ENCODE measurements around the gene CD8A.
"Not testable (repeated sequence)": the region's sequence is repeated elsewhere in the genome, so short reads cannot be mapped to it uniquely, and the experiment has no call there.

The CD8A gene

DNA sequence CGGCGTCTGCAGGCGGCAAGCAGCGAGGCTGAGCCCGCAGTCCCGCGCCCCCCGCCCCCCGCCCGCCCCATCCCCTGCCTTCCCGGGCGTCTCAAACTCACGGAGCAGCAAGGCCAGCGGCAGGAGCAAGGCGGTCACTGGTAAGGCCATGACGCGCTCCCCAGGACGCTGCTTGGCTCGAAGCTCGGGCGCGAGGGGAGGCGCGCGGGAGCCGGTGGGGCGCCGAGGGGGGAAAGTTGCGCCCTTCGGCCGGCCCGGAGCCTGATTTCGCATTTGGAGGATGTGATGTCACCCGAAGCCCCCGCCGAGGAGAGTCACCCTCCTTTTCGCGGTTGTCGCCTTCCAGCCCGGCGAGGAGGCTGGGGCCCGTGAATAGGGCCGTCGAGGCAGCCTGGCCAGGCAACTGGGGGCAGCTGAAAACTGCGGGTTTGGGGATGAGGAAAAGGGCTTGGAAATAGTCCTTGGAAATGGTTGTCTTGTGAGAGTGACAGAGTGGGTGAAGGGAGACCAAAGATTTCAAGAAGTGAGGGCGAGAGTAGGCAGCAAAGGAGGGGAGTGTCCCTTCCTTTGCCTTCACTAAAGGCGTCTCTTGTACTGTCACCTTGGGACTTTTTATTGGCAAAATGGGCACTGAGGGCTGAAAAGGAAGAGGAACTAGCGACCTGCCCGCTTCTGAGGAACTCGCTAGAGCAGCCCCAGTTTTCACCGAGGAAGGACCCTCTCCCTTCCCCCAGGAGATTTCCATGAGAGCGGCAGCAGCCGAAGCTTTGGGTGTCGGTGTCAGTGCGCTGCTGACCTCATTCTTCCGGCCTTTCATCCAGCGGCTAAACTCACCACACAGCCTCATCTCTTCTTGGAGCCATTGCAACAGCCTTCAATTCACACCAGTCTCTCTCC, at the start of gene CD8A:
TSS of gene CD8A (minus strand) at position 238 of the 897 bp plus-strand sequence. CDS start at position 150, 88 bp downstream.
- DNase-seq (ENCODE audit: low read depth) = no peak

DNA sequence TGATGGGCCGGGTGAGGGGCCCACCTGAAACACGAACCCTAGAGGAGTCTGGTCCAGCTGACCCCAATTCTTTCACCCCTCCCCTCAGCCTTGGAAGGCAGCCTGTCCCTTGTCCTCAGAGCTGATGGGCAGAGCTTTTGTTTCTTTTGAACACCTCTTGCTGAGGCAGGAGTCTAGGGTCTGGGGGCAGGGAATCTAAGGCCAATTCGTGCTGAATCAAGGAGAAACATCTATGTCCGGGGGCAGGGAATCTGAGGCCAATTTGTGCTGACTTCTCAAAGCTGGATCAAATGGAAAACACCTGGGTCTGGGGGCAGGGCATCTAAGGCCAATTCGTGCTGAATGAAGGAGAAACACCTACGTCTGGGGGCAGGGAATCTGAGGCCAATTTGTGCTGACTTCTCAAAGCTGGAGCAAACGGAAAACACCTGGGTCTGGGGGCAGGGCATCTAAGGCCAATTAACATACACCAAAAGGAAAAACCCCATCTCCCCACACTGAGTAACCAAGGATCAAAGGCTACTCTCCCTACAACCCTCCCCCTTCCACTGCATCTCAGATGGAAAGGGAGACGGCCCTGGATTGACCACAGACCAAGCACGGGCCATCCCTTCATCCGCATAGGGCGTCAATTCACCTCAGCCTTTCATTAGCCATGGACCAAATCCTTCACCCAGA, 49.3 kb upstream of the CD8A start:
- DNase-seq (ENCODE audit: low read depth) = not testable (repeated sequence)

DNA sequence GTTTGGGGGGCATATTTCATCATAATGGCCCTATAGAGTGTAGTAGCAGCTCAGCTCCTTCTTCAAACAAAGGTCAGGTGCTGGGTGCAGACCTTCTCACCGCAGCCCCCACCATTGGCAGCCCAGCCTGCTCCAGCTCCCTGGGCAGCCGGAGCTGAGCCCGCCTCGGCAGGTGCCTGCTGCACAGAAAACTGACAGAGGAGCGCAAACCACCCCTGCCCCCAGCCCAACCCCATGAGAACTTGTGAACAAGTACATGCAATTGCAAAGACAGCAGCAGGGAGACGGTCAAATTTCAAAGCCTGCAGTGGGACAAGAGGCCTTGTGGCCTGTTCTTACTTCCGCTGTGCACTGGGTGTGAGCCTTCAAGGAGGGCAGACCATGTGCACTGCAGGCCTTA, 48.7 kb upstream of the CD8A start:
- not testable (repeated sequence) for DNase-seq (ENCODE audit: low read depth)

DNA sequence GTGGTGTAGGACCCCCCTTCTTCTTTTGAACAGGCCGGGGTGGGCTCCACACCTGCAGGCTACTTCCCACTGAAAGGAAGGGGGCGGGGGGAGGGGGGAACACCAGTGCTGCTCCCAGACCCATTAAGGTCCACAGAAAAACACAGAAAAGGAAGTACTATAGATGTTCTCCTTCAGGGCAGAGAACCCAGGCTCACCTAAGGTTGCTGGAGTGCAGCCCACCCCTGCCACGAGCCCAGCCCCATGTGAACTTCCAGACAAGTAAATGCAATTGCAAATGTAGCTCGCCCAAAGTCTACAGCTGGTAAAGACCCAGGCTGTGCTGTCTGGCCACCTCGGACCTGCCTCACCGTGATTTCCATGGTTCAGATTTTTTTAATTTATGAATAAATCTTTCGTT, 47.0 kb upstream of the CD8A start:
- DNase-seq (ENCODE audit: low read depth) = not testable (repeated sequence)

DNA sequence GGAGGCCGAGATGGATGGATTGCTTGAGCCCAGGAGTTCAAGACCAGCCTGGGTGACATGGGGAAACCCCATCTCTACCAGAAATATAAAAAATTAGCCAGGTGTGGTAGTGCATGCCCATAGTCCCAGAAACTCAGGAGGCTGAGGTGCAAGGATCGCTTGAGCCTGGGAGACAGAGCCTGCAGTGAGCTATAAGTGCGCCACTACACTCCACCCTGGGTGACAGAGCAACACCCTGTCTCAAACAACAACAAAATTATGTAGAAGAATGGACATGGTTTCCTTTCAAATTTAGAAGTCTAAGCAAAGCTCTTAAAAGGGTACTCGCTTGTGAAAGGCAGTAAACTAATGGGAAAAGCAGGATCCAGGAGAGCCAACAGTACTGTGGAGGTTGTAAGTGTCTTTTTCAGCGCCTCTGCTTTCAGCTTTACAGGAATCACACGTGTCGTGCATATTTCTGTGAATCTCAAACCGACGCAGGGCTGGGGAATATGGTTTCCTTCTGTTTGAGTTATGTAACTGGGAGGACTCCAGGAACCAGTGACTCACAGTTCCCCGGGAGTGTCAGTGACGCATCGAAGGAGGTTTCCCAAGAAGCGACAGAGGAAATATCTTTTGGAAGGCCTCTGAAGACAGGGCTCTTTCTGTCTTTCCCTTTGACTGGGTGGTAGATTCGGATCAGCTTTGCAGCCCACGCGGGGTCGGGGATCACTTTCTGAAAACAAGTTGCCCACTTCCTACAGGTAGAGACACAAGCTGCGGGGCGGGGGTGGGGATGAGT, 46.4 kb upstream of the CD8A start:
- DNase-seq (ENCODE audit: low read depth) = peak; percentile 61

DNA sequence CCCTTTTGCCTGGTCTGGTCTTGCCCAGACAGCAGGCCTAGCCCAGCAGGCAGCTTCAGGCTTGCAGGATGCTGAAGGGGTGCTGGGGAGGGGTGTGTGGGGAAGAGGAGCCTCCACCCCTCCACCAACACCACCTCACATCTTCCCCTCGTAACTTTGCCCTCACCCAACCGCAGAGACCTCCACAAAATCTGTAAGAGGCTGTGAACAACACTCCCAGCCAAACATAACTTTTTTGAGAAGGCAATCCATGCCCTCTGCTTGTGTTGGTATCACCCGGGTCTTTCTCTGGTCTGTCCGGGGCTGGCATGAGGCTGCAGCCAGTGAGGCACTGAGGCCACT, 44.8 kb upstream of the CD8A start:
- not testable (repeated sequence) for DNase-seq (ENCODE audit: low read depth)

DNA sequence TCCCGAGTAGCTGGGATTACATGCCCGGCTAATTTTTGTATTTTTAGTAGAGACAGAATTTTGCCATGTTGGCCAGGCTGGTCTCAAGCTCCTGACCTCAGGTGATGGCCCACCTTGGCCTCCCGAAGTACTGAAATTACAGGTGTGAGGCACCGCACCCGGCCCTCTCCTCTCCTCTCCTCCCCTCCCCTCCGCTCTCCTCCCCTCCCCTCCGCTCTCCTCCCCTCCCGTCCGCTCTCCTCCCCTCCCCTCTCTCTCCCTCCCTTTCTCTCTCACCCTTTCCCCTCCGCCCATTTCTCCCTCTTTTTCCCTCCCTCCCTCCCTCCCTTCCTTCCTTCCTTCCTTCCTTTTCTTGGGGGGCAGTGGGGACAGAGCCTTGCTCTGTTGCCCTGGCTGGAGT, 42.6 kb upstream of the CD8A start:
- no peak for DNase-seq (ENCODE audit: low read depth)

GRCh38 chr2:86832334-86833096, 41.8 kb upstream of the CD8A start:
- no peak for DNase-seq (ENCODE audit: low read depth)

DNA sequence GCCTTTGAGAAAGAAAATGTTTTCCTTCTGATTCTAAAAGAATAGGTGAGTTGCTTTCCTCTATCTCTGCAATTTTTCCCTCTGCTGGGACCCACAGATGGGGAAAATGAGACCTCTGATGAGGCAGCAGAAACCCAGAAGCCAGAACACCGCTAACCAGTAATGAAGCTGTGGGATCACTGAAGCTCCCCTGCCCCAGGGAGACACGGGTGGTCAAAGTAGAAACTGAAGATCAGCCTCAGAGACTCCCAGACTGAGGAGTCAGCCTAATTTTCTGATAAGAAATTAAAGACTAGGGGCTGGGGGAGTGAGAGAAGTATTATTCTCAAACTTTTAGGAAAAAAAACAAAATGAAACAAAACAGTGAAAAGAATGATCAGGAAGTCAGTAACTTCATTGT, 40.8 kb upstream of the CD8A start:
- DNase-seq (ENCODE audit: low read depth) = no peak

- no peak for DNase-seq (ENCODE audit: low read depth)
These were observed 36.2 kb upstream of the CD8A start for GRCh38 chr2:86826951-86827350.

- no peak for DNase-seq (ENCODE audit: low read depth)
These were observed 35.1 kb upstream of the CD8A start for GRCh38 chr2:86825693-86826381.

DNA sequence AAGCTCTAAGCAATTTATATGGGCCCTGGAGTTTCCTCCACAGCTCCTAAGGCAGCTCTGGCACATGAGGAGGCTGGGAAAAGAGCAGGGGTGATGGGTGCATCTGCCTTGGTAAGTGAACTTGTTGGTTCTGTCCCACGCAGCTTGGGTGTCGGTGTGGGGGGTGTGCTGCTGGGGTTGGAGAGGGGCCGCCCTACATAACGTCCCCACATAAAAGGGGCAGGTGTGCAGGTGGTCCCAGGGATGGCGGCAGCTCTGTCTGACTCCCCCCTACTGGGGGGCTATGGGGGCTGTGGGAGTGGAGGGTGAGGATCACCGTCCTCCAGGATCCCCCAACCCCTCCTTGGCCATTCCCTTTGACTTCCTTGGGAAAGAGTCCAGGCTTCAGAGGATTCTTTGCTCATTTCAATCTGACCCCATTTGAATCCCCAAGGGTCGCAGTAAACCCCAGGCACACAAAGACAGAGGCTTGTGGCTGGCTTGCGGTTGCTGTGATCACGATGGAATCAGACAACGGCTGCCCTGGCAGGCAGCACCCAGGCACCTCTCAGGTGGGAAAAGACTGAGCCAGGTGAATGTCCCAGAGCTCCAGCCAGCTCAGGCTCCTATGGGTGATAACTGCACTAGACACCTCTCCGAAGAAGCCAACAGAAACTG, 34.5 kb upstream of the CD8A start:
- no peak for DNase-seq (ENCODE audit: low read depth)

DNA sequence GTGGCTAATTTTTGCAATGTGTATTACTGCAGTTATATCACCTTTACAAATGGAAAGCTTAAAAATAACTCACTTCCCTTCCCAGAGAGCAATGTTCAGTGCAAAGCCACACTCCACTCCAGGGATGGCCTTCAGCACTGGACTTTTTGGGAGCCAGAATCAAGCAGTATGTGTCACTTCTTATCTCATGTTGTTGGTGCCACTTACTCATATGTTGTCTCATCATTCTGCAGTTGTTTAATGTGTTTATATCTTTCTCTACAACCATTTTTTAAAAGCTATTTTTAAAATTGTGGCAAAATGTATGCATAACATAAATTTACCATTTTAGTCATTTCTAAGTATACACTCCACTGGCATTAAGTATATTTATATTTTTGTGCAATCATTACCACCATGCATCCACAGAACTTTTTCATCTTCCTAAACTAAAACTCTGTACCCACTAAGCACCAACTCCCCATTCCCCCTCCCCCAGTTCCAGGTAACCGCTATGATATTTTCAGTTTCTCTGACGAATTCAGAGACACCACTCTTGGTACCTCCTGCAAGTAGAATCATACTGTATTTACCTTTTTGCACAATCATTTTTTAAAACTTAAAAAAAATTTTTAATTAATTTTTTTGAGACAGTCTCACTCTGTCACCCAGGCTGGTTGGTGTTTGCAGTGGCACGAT, 32.1 kb upstream of the CD8A start:
- DNase-seq (ENCODE audit: low read depth) = no peak

- DNase-seq (ENCODE audit: low read depth) = no peak
These were observed 31.1 kb upstream of the CD8A start for GRCh38 chr2:86821842-86822241.

DNA sequence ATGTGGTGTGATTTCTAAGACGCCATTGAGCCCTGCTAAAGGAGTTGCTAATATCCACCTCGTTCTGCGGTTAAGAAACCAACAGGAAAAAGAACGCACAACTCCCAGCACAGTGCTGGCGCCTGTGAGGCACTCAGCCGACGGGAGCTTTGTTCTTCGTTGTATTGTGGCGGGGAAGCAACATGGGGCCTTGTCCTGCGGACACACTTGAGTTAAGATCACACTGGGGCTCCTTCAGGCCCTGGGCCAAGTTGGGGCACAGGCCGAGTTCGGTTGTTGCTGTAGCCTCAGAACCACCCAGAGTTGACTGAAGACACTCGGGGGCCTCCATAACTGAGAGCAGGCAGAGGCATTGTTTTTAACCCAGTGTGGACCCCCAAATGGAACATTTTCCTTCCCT, 30.6 kb upstream of the CD8A start:
- no peak for DNase-seq (ENCODE audit: low read depth)

DNA sequence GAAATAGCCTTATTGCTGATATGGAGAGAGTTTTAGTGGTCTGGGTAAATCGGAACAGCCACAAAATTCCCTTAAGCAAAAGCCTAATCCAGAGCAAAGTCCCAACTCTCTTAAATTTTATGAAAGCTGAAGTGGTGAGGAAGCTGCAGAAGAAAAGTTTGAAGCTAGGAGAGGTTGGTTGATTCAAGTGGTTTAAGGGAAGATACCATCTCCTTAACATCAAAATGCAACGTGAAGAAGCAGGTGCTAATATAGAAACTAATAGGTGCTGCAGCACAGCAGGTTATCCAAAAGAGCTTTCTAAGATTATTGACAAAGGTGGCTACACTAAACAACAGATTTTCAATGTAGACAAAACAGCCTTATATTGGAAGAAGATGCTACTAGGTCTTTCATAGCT, 28.2 kb upstream of the CD8A start:
- no peak for DNase-seq (ENCODE audit: low read depth)

- DNase-seq (ENCODE audit: low read depth) = no peak
These were observed 27.5 kb upstream of the CD8A start for GRCh38 chr2:86818114-86818801.

GRCh38 chr2:86815611-86816010, 24.9 kb upstream of the CD8A start:
- DNase-seq (ENCODE audit: low read depth) = no peak

DNA sequence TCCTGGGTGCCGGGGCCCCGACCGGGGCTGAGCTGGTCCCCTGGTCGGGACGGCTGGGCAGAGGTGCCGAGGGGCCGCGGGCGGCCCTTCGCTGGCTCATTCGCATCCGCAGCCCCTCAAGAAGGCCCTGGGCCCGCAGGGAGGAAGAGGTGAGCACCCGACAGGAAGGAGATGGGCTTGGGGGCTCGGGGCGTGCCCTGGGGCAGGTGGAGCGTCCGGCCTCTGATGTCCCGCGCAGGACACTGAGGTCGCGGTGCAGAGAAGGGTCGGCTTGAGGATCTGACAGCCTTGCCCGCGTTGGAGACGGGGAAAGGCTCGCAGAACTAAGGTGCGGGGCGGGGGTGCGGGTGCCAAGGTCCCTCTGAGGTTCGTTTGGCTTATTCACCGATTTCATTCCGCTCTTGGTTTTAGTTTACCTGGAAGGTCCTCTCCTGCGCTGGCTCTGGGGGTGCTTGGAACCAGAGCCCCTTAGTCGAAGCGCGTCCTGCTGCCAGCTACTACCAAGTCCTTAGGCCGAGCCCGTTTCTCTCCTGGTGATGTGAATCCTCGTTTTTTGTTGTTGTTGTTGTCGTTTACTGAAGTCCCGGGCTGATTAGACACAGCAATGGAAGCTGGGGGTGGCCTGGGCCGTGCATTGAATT, 18.9 kb upstream of the CD8A start:
- DNase-seq (ENCODE audit: low read depth) = no peak

Measured in stimulated activated CD4-positive, alpha-beta T cell treated with anti-CD3 and anti-CD28 coated beads, Interleukin-2, amount 100 ng/mL, for 4 hours (primary cell).